Lung (tissue), 12 donors: ENCODE data around the gene ASTN2. TPM values are rescaled to one million over a fixed set of nuclear protein-coding genes. Genes with fewer than 3 reads are reported as not detected.

ENCODE experiments used
- ATAC-seq: fragments of 200-7000 bp; cut with Tn5 transposase; one replicate; pipeline ENCODE4 v1.9.1; 2020; ENCODE audit warnings: moderate number of reproducible peaks; ENCODE audit not compliant: insufficient read depth, low FRiP score
- DNase-seq, 3 donors: peaks; one replicate each; pipeline ENCODE4 v3.0.0-alpha.2; 2013 to 2017
- H3K27ac ChIP-seq, 2 donors: one replicate each; pipeline ENCODE4 v1.5.1; 2013; ENCODE audit warnings: mild to moderate bottlenecking in 2 of 2, moderate library complexity in 2 of 2, control low read depth in 1 of 2, inconsistent platforms in 1 of 2, low read depth in 1 of 2, low read length in 1 of 2
- H3K27me3 ChIP-seq, 3 donors: one replicate each; pipeline ENCODE4 v1.5.1; 2013; ENCODE audit warnings: low read length in 2 of 3; ENCODE audit not compliant: control insufficient read depth in 3 of 3, insufficient read depth in 3 of 3
- H3K36me3 ChIP-seq, 4 donors: one replicate each; pipeline ENCODE4 v1.5.1; 2013; ENCODE audit warnings: low read length in 4 of 4, mild to moderate bottlenecking in 1 of 4, moderate library complexity in 1 of 4; ENCODE audit not compliant: control insufficient read depth in 4 of 4, insufficient read depth in 4 of 4
- H3K4me1 ChIP-seq, 5 donors: one replicate each; pipeline ENCODE4 v1.5.1; 2013; ENCODE audit warnings: low read length in 5 of 5, mild to moderate bottlenecking in 2 of 5, moderate library complexity in 1 of 5; ENCODE audit not compliant: control insufficient read depth in 5 of 5, insufficient read depth in 5 of 5
- H3K4me3 ChIP-seq: one replicate; pipeline ENCODE4 v1.5.1; 2013; ENCODE audit warnings: mild to moderate bottlenecking, control low read depth, moderate library complexity
- H3K9ac ChIP-seq, 2 donors: one replicate each; pipeline ENCODE4 v1.5.1; 2013; ENCODE audit warnings: low read length in 2 of 2, control low read depth in 1 of 2; ENCODE audit not compliant: insufficient read depth in 1 of 2
- H3K9me3 ChIP-seq, 4 donors: one replicate each; pipeline ENCODE4 v1.5.1; 2013; ENCODE audit warnings: low read length in 3 of 4, mild to moderate bottlenecking in 1 of 4, moderate library complexity in 1 of 4; ENCODE audit not compliant: control insufficient read depth in 4 of 4, insufficient read depth in 3 of 4
- WGBS, 2 donors: extraction: QIAGEN DNeasy Blood & Tissue Kit; methylation state at CpG; one replicate each; pipeline ENCODE4 v1.1.7; 2013; 5-methylcytosine and 5-hydroxymethylcytosine counted together
- polyA plus RNA-seq, 2 donors: library from polyadenylated mRNA; stranded (reverse); fragments of 200-250 nt; gene quantifications; one replicate each; pipeline ENCODE4 v1.2.1, GENCODE V29; 2013
- total RNA-seq, 2 donors: library from RNA; depleted of rRNA in 1 of 2; stranded (reverse); fragments of >200 nt in 1 of 2; gene quantifications; one replicate each; pipeline ENCODE4 v1.2.1, GENCODE V29; 2014 to 2021
- TF ChIP-seq, protein P1 (sequence below): IDR thresholded peaks from 2 replicates; pipeline ENCODE4 v1.5.1; 2012; ENCODE audit warnings: mild to moderate bottlenecking; ENCODE audit errors: control extremely low read depth, extremely low read depth
- donor health status: control.
- donor health status: control.
- donor health status: Bipolar disorder and iron deficiency.
- donor health status: healthy.
- donor health status: DM: yes; HTN: yes; CAD: no.

ASTN2 gene
- total and polyA plus RNA-seq, 4 donors: 1.4 to 7.0 (median 3.3) TPM

DNA sequence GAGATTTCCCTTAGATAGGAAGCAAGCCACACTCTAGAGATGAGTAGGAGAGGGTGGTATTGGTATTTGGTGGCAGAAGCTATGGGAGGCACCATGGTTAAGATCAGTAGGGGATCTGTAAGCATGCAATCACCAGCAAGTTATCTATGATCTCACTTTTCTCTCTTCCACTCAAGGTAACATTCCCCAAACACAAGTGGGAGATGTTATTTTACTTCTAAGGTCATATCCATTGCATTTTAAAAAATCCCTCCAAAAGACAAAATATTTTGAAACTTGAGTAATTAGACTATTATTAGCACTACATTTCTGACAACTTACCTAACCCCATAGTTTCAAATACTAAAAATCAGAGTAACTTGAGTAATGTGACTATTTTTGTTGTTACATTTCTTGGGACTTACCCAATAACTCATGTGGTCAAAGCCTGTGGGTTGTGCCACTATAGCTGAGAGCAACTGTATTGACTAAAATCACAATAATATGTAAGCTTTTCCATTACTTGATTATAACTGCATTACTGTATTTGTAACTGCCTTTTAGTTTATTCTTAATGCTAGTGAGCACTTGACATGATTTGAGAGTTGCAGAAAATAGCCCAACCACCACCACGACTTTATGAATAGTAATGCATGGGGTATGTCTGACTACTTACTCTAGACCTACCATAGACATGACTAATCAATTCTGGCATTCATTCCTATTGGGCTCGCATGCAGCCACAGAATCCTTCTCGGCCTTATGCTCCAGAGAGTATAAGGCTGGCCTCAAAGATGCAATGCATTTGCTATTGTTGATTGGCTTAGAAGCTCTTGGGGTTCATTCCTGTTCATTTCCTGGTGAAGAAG, 463.0 kb downstream of the ASTN2 start:
- ATAC-seq: no peak

DNA sequence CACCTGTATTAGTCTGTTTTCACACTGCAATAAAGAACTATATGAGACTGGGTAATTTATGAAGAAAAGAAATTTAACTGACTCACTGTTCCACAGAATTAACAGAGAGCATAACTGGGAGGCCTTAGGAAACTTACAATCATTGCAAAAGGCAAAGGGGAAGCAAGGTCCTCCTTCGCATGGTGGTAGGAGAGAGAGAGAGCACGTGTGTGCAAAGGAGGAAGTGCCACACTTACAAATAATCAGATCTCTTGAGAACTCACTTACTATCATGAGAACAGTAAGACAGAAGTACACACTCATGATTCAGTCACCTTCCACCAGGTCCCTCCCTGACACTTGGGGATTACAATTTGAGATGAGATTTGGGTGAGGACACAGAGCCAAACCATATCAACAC, 469.0 kb downstream of the ASTN2 start:
- no peak overlapping the region for H3K27ac ChIP-seq
- H3K36me3 ChIP-seq: no peaks in the 10 kb centered on the region
- WGBS, 2 donors: 15 to 31% methylated on average over 2 of the region's 2 CpGs
- ATAC-seq: peak; percentile 53
- H3K4me1 ChIP-seq: no peaks in the 10 kb centered on the region
- no peak overlapping the region for H3K9ac ChIP-seq
- H3K4me3 ChIP-seq: no peak overlapping the region
- no peaks in the 10 kb centered on the region for H3K9me3 ChIP-seq
- peaks cover 0 to 2% (median 0%) of the 10 kb centered on the region in 3 donors for H3K27me3 ChIP-seq
- no peak for DNase-seq
- TF ChIP-seq, protein P1, sequence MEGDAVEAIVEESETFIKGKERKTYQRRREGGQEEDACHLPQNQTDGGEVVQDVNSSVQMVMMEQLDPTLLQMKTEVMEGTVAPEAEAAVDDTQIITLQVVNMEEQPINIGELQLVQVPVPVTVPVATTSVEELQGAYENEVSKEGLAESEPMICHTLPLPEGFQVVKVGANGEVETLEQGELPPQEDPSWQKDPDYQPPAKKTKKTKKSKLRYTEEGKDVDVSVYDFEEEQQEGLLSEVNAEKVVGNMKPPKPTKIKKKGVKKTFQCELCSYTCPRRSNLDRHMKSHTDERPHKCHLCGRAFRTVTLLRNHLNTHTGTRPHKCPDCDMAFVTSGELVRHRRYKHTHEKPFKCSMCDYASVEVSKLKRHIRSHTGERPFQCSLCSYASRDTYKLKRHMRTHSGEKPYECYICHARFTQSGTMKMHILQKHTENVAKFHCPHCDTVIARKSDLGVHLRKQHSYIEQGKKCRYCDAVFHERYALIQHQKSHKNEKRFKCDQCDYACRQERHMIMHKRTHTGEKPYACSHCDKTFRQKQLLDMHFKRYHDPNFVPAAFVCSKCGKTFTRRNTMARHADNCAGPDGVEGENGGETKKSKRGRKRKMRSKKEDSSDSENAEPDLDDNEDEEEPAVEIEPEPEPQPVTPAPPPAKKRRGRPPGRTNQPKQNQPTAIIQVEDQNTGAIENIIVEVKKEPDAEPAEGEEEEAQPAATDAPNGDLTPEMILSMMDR: no peak

More for the DNA sequence above, 463.0 kb downstream of the ASTN2 start:
- TF ChIP-seq, protein P1: no peak
- H3K4me3 ChIP-seq: no peak overlapping the region
- WGBS, 2 donors: 86 to 89% methylated on average over 3 of the region's 3 CpGs
- no peak overlapping the region for H3K27ac ChIP-seq
- no peaks in the 10 kb centered on the region for H3K4me1 ChIP-seq
- H3K9me3 ChIP-seq: no peaks in the 10 kb centered on the region
- H3K27me3 ChIP-seq: no peaks in the 10 kb centered on the region
- DNase-seq: no peak
- no peaks in the 10 kb centered on the region for H3K36me3 ChIP-seq
- no peak overlapping the region for H3K9ac ChIP-seq

DNA sequence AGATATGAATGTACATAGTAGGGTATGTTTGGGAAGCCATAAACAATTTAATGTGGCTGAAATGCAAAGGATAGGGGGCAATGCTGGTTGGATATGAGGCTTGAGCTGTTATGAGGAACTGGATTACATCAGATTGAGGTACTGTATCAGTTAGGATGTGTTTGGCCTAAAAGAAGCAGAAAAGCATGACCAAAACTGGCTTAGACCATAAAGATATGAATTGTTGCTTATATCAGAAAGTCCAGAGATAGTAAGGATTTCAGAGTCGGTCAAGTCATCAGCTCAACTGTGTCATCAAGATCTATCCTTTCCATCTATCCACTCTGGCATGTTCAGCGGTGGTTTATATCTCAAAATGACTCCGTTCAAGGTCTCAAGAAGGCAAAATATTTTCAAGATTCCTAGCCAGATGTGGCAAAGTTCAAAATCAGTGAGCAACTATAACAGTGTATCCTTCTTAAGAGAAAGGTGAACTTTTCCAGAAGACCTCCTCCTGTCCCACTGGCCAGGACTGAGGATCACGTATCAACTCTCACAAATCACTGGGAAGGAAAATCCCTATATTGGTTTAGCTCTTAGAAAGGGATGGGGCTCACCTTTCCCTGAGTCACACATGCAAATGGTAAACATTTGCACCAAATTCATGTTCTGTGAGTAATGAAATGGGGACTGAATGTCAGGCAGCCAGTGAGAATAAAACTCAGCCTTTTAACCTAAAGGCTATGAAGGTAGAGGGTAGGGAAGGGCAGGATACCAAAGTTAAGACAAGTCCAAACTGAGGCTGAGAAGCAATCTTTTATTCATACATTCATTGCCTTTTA, 469.9 kb downstream of the ASTN2 start:
- no peak overlapping the region for H3K27ac ChIP-seq
- TF ChIP-seq, protein P1: no peak
- H3K4me3 ChIP-seq: no peak overlapping the region
- 87 to 97% methylated on average over 4 of the region's 4 CpGs for WGBS, 2 donors
- H3K27me3 ChIP-seq: peaks cover 0 to 2% (median 0%) of the 10 kb centered on the region in 3 donors
- no peaks in the 10 kb centered on the region for H3K9me3 ChIP-seq
- DNase-seq (no peak), ATAC-seq (no peak)
- H3K4me1 ChIP-seq: no peaks in the 10 kb centered on the region
- H3K9ac ChIP-seq: no peak overlapping the region
- no peaks in the 10 kb centered on the region for H3K36me3 ChIP-seq
